Measurements from ENCODE around the gene NF2. TPM values are rescaled to one million over a fixed set of nuclear protein-coding genes. Genes with fewer than 3 reads are reported as not detected.
A peak's percentile ranks its signal among the peaks of the same experiment; 100 is the strongest.
"Not testable (repeated sequence)": the region's sequence is repeated elsewhere in the genome, so short reads cannot be mapped to it uniquely, and the experiment has no call there.

NF2 gene
- total RNA-seq, 1 donor from 2014 or later: 43.9 TPM

GRCh38 chr22:29578462-29579200 lies 24.8 kb upstream of the NF2 start:
- no peaks in the 10 kb centered on the region for H3K36me3 ChIP-seq
- intact Hi-C loops (cut with DNase I): no loop called here
- DNase-seq: no peak

GRCh38 chr22:29580200-29580810 lies 23.1 kb upstream of the NF2 start:
- intact Hi-C loops (cut with DNase I): no loop called here
- DNase-seq (no peak), ATAC-seq (peak; percentile 6)
- H3K9me3 ChIP-seq: no peaks in the 10 kb centered on the region
- peak overlapping the region; percentile 69 for H3K4me3 ChIP-seq
- H3K4me1 ChIP-seq: peaks cover 7% of the 10 kb centered on the region
- peak overlapping the region; percentile 1 for H3K27ac ChIP-seq
- H3K27me3 ChIP-seq: no peaks in the 10 kb centered on the region
- no peaks in the 10 kb centered on the region for H3K36me3 ChIP-seq
- TF ChIP-seq, protein P1, sequence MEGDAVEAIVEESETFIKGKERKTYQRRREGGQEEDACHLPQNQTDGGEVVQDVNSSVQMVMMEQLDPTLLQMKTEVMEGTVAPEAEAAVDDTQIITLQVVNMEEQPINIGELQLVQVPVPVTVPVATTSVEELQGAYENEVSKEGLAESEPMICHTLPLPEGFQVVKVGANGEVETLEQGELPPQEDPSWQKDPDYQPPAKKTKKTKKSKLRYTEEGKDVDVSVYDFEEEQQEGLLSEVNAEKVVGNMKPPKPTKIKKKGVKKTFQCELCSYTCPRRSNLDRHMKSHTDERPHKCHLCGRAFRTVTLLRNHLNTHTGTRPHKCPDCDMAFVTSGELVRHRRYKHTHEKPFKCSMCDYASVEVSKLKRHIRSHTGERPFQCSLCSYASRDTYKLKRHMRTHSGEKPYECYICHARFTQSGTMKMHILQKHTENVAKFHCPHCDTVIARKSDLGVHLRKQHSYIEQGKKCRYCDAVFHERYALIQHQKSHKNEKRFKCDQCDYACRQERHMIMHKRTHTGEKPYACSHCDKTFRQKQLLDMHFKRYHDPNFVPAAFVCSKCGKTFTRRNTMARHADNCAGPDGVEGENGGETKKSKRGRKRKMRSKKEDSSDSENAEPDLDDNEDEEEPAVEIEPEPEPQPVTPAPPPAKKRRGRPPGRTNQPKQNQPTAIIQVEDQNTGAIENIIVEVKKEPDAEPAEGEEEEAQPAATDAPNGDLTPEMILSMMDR (IDR thresholded peaks at IDR 0.05): no peak

More at GRCh38 chr22:29578462-29579200, 24.8 kb upstream of the NF2 start:
- ATAC-seq: no peak
- Histone ChIP-seq H3K27me3 (no peaks in the 10 kb centered on the region), H3K9me3 (no peaks in the 10 kb centered on the region), H3K4me1 (peaks cover 7% of the 10 kb centered on the region), H3K4me3 (no peak overlapping the region), H3K27ac (no peak overlapping the region)
- TF ChIP-seq, protein P1 (IDR thresholded peaks at IDR 0.05): no peak

GRCh38 chr22:29581799-29582198 lies 21.6 kb upstream of the NF2 start:
- Histone ChIP-seq H3K4me1 (peaks cover 7% of the 10 kb centered on the region), H3K27me3 (no peaks in the 10 kb centered on the region), H3K9me3 (no peaks in the 10 kb centered on the region), H3K27ac (peak overlapping the region; percentile 17), H3K4me3 (peak overlapping the region; percentile 69), H3K36me3 (no peaks in the 10 kb centered on the region)
- intact Hi-C loops (cut with DNase I): no loop called here
- ATAC-seq (peak; percentile 22), DNase-seq (no peak)
- TF ChIP-seq, protein P1 (IDR thresholded peaks at IDR 0.05): no peak

DNA sequence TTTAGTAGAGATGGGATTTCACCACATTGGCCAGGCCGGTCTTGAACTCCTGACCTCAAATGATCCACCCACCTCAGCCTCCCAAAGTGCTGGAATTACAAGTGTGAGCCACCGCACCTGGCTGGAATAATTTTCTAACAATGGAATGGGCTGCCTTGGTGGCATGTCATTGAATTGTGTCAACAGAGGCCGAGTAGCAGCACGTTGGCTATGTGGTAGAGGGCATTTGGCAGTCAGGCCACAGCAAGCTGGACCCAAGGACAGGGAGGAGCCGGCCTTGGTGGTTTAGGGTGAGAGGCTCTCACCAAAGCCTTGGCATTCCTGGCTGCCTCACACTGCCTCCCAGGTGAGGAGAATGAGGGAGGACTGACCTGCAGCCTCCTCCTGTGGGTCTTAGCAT lies 18.5 kb upstream of the NF2 start:
- DNase-seq: no peak
- intact Hi-C loops (cut with DNase I): no loop called here
- no peaks in the 10 kb centered on the region for H3K9me3 ChIP-seq
- H3K36me3 ChIP-seq: no peaks in the 10 kb centered on the region
- no peak overlapping the region for H3K27ac ChIP-seq
- H3K4me1 ChIP-seq: peaks cover 7% of the 10 kb centered on the region
- TF ChIP-seq, protein P1 (IDR thresholded peaks at IDR 0.05): no peak
- no peak for ATAC-seq
- H3K4me3 ChIP-seq: no peak overlapping the region
- no peaks in the 10 kb centered on the region for H3K27me3 ChIP-seq

DNA sequence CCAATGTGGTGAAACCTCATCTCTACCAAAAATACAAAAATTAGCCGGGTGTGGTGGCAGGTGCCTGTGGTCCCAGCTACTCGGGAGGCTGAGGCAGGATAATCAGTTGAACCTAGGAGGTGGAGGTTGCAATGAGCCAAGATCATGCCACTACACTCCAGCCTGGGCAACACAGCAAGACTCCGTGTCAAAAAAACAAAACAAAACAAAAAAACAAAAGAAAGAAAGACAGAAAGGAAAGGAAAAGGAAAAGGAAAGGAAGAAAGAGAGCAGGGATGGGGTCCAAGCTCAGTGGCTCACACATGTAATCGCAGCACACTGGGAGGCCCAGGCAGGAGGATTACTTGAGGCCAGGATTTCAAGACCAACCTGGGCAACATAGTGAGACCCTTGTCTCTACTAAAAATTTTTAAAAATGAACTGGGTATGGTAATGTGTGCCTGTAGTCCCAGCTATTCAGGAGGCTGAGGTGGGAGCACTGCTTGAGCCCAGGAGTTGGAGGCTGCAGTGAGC lies 17.2 kb upstream of the NF2 start:
- H3K4me3 ChIP-seq; H3K27me3 ChIP-seq; ATAC-seq; H3K4me1 ChIP-seq; H3K9me3 ChIP-seq; H3K27ac ChIP-seq; intact Hi-C loops (cut with DNase I); DNase-seq; H3K36me3 ChIP-seq: not testable (repeated sequence)
